ENCODE data around the gene GPR142. TPM values are rescaled to one million over a fixed set of nuclear protein-coding genes. Genes with fewer than 3 reads are reported as not detected.
A peak's percentile ranks its signal among the peaks of the same experiment; 100 is the strongest.

GPR142 gene
- total and polyA plus RNA-seq, 11 donors, result not detected

DNA sequence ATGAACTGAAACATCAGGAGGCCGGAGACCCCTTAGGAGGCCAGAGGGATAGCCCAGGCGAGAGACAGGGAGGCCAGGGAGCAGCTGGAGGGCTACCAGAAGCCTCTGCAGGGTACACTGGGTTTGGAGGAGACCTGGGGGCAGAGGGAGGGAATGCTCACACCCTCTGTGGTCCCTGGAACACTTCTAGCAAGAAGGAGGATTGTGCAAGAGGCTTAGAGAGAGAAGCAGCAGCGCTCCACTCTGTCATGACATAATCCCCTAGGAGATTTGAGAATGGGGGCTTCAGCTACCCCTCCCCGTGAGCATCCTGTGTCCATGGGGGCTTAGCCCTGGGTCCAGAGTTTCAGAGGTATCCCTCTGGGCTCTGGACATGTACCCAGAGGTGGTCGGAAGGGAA lies 15.8 kb downstream of the GPR142 start:
- Histone ChIP-seq H3K36me3 (no peaks in the 10 kb centered on the region), H3K4me3 (no peak overlapping the region), H3K4me1 (peaks cover 3 to 31% (median 22%) of the 10 kb centered on the region in 12 donors), H3K9me3 (no peaks in the 10 kb centered on the region), H3K27me3 (no peaks in the 10 kb centered on the region), H3K27ac (no peak overlapping the region)
- 89 to 95% (median 93%) methylated on average over 5 of the region's 5 CpGs for WGBS, 4 donors
- DNase-seq (peak in 1 of 5 donors; percentile 26), ATAC-seq (no peak)
- TF ChIP-seq POLR2A (IDR thresholded peaks at IDR 0.05), result no peak
- TF ChIP-seq, protein P1, sequence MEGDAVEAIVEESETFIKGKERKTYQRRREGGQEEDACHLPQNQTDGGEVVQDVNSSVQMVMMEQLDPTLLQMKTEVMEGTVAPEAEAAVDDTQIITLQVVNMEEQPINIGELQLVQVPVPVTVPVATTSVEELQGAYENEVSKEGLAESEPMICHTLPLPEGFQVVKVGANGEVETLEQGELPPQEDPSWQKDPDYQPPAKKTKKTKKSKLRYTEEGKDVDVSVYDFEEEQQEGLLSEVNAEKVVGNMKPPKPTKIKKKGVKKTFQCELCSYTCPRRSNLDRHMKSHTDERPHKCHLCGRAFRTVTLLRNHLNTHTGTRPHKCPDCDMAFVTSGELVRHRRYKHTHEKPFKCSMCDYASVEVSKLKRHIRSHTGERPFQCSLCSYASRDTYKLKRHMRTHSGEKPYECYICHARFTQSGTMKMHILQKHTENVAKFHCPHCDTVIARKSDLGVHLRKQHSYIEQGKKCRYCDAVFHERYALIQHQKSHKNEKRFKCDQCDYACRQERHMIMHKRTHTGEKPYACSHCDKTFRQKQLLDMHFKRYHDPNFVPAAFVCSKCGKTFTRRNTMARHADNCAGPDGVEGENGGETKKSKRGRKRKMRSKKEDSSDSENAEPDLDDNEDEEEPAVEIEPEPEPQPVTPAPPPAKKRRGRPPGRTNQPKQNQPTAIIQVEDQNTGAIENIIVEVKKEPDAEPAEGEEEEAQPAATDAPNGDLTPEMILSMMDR (IDR thresholded peaks at IDR 0.05), result no peak
- intact Hi-C loops (cut with DNase I), result loop anchor here in 1 of 10 donors (5.0 kb wide), 1 partner anchor 44 kb away; no protein-coding TSS in a partner anchor

- H3K4me3 ChIP-seq, result no peak overlapping the region
- intact Hi-C loops (cut with DNase I), result loop anchor here in 2 of 10 donors (5.0 kb wide), 2 partner anchors 37 to 42 kb away; no protein-coding TSS in a partner anchor
- H3K27me3 ChIP-seq, result no peaks in the 10 kb centered on the region
Measured at GRCh38 chr17:74385201-74385600, 17.9 kb downstream of the GPR142 start.

DNA sequence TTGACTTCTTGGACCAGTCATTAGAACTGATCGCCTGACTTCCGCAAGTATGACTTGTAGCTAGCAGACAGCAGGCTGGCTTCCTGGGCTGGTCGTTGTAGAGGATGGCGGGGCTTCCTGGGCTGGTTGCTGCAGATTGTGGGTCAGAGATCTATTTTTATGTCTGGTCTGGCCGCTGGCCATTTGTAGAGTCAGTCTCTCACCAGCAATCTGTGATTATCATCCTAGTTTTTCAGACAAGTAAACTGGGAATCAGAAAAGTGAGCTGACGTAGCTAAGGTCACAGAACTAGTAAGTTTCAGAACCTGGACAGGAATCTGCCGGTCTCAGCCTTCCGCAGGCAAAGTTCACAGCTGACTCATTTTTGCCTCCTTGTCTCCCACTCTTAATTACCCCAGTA lies 19.1 kb downstream of the GPR142 start:
- ATAC-seq (peak; percentile 70 to 94 (median 84)), DNase-seq (peak; percentile 73 to 86 (median 79))
- H3K4me1 ChIP-seq, result peaks cover 0 to 14% (median 13%) of the 10 kb centered on the region in 12 donors
- intact Hi-C loops (cut with DNase I), result loop anchor here in 2 of 10 donors (5.0 kb wide), 2 partner anchors 36 to 41 kb away; no protein-coding TSS in a partner anchor
- WGBS, 4 donors, result 9 to 31% (median 18%) methylated on average over 8 of the region's 8 CpGs
- no peak for TF ChIP-seq POLR2A (IDR thresholded peaks at IDR 0.05)
- TF ChIP-seq, protein P1 (IDR thresholded peaks at IDR 0.05), result no peak
- H3K36me3 ChIP-seq, result no peaks in the 10 kb centered on the region
- H3K27ac ChIP-seq, result peak overlapping the region in 11 of 12 donors; percentile 36 to 85 (median 70)
- H3K4me3 ChIP-seq, result no peak overlapping the region
- no peaks in the 10 kb centered on the region for H3K9me3 ChIP-seq
- no peaks in the 10 kb centered on the region for H3K27me3 ChIP-seq

More at GRCh38 chr17:74385201-74385600, 17.9 kb downstream of the GPR142 start:
- H3K9me3 ChIP-seq, result no peaks in the 10 kb centered on the region
- ATAC-seq, result no peak
- TF ChIP-seq POLR2A (IDR thresholded peaks at IDR 0.05), result no peak
- TF ChIP-seq, protein P1 (IDR thresholded peaks at IDR 0.05), result no peak
- H3K4me1 ChIP-seq, result peaks cover 0 to 20% (median 14%) of the 10 kb centered on the region in 12 donors
- 89 to 95% (median 92%) methylated on average over 3 of the region's 3 CpGs for WGBS, 4 donors
- peak in 1 of 5 donors; percentile 20 for DNase-seq
- no peaks in the 10 kb centered on the region for H3K36me3 ChIP-seq
- H3K27ac ChIP-seq, result no peak overlapping the region

DNA sequence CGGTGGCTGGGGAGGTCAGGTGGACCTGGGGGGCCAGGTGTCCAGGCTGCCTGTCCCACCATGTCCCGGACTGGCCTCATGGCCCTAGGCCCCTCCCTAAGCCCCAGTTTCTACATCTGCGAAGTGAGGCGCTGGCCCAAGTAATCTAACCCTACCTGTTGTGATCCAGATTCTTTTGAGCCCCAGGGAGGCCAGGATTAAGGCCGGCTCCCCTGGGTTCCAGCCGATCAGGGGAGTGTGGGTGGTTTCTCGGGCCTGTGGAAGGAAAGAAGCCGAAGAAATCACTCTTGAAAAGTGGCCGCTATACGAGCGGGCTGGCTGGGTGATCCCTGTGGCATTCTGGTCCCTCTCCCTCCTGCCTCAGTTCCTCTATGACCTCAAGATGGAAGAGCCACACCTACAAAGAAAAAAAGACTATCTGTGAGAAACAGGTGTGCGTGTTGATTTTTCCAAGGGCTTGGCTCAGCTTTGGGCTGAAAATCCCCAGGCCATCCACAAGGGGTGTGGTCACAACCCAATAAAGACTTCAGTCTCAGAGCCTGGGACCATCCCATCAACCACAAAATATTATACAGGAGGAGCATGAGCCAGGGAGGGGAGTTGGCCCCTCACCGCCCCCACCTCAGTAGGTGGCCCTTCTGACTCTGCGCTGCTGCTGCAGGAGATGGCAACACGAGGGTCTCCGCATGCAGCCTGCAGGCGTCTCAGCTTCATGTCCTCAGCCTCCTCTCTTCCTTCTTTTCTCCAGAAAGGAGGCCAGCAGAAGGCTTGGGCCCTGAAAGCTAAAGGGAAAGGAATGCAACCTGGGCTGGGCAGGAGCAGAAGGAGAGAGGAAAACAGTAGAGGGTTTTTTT lies 20.3 kb downstream of the GPR142 start:
- Histone ChIP-seq H3K9me3 (no peaks in the 10 kb centered on the region), H3K4me3 (no peak overlapping the region), H3K27ac (peak overlapping the region in 4 of 12 donors; percentile 59 to 82 (median 75)), H3K36me3 (no peaks in the 10 kb centered on the region), H3K4me1 (peaks cover 0 to 14% (median 13%) of the 10 kb centered on the region in 12 donors), H3K27me3 (no peaks in the 10 kb centered on the region)
- 85 to 93% (median 89%) methylated on average over 14 to 17 of the region's 17 CpGs for WGBS, 4 donors
- intact Hi-C loops (cut with DNase I), result loop anchor here in 2 of 10 donors (5.0 kb wide), 2 partner anchors 35 to 40 kb away; no protein-coding TSS in a partner anchor
- DNase-seq (peak in 1 of 5 donors; percentile 31), ATAC-seq (no peak)
- TF ChIP-seq, protein P1 (IDR thresholded peaks at IDR 0.05), result no peak
- no peak for TF ChIP-seq POLR2A (IDR thresholded peaks at IDR 0.05)

Data from heart left ventricle (tissue), 16 donors.